Mucosa of rectum (tissue), 2 donors: ENCODE results near the gene SMOC2.

Experiments used
- H3K27ac ChIP-seq, 2 donors: one replicate each; pipeline ENCODE4 v1.7.0; 2013; ENCODE audit warnings: inconsistent platforms in 2 of 2, low read depth in 2 of 2, low read length in 2 of 2
- H3K27me3 ChIP-seq, 2 donors: one replicate each; pipeline ENCODE4 v1.7.0; 2013; ENCODE audit warnings: low read length in 2 of 2; ENCODE audit not compliant: control insufficient read depth in 2 of 2, insufficient read depth in 2 of 2
- H3K36me3 ChIP-seq, 2 donors: one replicate each; pipeline ENCODE4 v1.7.0; 2013; ENCODE audit warnings: low read length in 2 of 2; ENCODE audit not compliant: control insufficient read depth in 2 of 2, insufficient read depth in 2 of 2
- H3K4me1 ChIP-seq, 2 donors: one replicate each; pipeline ENCODE4 v1.7.0; 2013; ENCODE audit warnings: low read length in 2 of 2, mild to moderate bottlenecking in 1 of 2; ENCODE audit not compliant: control insufficient read depth in 2 of 2, insufficient read depth in 2 of 2
- H3K4me3 ChIP-seq, 2 donors: one replicate each; pipeline ENCODE4 v1.7.0; 2013; ENCODE audit warnings: low read length in 2 of 2
- H3K9ac ChIP-seq, 2 donors: one replicate each; pipeline ENCODE4 v1.7.0; 2013; ENCODE audit warnings: low read length in 2 of 2, low read depth in 1 of 2, mild to moderate bottlenecking in 1 of 2
- H3K9me3 ChIP-seq, 2 donors: one replicate each; pipeline ENCODE4 v1.7.0; 2013; ENCODE audit warnings: low read length in 2 of 2; ENCODE audit not compliant: control insufficient read depth in 2 of 2
- donor health status: healthy.
- donor health status: Normal muscosa, but diverticular disease.

Gene SMOC2

DNA sequence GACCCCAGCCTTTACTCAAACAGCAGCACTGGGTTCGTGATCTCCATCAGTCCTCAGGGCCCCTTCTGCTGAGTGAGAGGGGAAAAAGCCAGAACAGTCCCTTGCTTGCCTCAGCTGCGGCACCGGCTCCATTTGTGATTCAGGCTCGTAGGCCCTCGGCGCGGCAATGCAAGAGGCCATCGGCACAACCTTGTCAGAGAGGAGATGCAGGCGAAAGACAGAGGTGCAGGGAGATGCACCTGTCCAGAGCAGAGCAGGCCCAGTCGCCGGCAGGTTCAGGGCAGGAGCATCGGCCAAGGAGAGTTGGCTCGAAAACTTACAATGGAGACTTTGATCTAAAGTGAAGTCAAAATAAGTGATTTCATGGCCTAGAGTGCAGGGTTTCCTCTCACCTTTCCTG lies 171.6 kb downstream of the SMOC2 start:
- H3K9ac ChIP-seq: no peak overlapping the region
- H3K36me3 ChIP-seq: no peaks in the 10 kb centered on the region
- no peaks in the 10 kb centered on the region for H3K4me1 ChIP-seq
- no peaks in the 10 kb centered on the region for H3K9me3 ChIP-seq
- H3K27me3 ChIP-seq: no peaks in the 10 kb centered on the region
- no peak overlapping the region for H3K4me3 ChIP-seq
- no peak overlapping the region for H3K27ac ChIP-seq

DNA sequence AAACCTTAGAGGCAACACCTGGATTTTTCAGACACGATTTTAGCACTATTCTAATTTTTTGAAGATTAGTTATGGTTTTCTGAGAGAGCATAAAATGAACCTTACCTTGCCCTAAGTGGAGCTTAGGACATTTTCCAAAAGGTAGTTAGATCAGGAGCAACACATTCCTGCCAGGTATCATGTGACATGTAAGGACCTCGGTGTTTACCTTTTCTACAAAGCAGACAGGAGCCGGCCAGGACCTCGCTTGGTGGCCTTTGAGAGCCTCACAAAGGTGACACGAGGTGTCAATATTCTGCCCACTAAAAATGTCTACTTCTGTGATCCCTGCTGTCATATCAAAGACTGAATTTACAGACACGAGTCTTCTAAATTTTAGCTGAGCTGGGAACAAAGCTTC lies 174.9 kb downstream of the SMOC2 start:
- no peaks in the 10 kb centered on the region for H3K9me3 ChIP-seq
- H3K9ac ChIP-seq: no peak overlapping the region
- H3K4me3 ChIP-seq: no peak overlapping the region
- no peaks in the 10 kb centered on the region for H3K36me3 ChIP-seq
- H3K27me3 ChIP-seq: no peaks in the 10 kb centered on the region
- H3K27ac ChIP-seq: no peak overlapping the region
- H3K4me1 ChIP-seq: no peaks in the 10 kb centered on the region

DNA sequence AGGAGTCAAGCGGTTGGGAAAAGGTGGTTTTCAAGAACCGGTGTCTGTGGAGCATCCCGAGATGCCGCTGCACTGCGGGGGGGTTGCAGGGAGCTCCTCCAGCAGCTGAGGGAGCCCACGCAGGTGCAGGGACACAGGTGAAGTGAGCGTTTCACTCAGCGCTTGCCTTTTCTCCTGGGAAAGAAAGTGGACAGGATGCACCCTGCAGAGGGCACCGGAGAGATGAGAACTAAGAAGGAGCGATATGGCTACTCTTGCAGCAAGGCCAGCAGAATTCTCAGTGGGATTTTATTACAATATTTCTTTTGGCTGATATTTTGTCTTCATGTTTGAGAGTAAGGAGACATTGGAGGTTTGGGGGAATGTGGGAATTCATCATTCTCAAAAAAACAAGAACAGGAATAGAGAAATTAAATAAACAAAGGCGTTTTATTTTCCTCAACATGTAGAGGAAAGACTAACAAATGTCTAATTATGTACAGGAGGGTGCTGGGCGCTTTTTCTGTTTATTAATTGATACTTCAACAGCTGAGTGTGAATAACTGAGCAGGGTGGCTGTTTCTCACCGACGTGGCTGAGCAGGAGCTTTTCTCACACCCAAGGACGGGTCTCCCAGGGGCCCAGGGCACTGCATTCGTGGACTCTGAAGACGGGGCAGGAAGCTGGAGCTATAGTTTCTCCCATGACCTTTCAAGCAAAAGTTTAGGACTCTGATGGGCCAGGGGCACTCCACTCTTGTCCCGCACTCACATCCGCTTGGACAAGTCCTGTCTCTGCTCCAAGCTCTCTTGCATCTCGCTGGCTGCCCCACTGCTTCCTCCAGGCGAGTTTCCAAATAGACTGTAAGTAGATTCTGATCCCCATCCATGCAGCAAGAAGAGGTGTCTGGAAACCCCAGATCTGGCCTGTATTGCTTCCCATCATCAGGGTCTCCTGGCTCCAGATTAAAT lies 176.1 kb downstream of the SMOC2 start:
- H3K9ac ChIP-seq: no peak overlapping the region
- no peak overlapping the region for H3K4me3 ChIP-seq
- H3K9me3 ChIP-seq: no peaks in the 10 kb centered on the region
- H3K27me3 ChIP-seq: no peaks in the 10 kb centered on the region
- H3K4me1 ChIP-seq: no peaks in the 10 kb centered on the region
- H3K36me3 ChIP-seq: no peaks in the 10 kb centered on the region
- no peak overlapping the region for H3K27ac ChIP-seq

DNA sequence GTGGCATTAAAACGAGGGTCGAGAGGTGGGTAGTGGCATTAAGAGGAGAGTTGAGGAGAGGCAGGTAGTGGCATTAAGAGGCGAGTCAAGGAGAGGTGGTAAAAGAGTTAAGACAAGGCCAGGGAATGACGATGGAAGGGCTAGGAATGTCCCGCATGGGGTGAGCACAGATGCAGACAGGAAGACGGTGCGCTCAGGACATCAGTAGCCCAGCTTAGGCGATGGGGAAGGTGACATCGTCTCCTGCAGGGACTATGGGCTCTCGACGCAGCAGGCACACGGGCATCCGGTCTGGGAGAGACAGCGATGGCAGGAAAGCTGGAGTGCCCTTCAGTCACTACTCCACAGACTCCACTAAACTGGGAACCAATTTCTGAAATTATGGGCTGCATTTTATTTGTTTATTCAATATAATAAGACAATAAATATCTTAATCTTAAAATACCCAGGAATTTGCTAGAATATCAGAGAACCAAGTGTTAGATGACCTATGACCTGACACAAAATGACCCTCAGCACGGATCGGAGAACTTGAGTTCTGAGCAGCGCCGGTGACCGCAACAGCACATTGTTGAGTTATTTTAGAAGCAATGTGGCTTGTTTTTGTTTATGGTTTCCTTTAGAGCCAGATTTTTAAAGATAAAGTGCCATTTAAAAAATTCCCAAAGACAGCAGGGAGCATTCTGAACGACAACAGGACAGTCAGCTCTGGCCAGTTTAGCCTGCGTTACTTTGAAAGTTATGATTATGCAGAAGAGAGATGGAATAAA lies 177.7 kb downstream of the SMOC2 start:
- Histone ChIP-seq H3K9me3 (no peaks in the 10 kb centered on the region), H3K4me3 (no peak overlapping the region), H3K27ac (no peak overlapping the region), H3K36me3 (no peaks in the 10 kb centered on the region), H3K27me3 (no peaks in the 10 kb centered on the region), H3K9ac (no peak overlapping the region), H3K4me1 (no peaks in the 10 kb centered on the region)

DNA sequence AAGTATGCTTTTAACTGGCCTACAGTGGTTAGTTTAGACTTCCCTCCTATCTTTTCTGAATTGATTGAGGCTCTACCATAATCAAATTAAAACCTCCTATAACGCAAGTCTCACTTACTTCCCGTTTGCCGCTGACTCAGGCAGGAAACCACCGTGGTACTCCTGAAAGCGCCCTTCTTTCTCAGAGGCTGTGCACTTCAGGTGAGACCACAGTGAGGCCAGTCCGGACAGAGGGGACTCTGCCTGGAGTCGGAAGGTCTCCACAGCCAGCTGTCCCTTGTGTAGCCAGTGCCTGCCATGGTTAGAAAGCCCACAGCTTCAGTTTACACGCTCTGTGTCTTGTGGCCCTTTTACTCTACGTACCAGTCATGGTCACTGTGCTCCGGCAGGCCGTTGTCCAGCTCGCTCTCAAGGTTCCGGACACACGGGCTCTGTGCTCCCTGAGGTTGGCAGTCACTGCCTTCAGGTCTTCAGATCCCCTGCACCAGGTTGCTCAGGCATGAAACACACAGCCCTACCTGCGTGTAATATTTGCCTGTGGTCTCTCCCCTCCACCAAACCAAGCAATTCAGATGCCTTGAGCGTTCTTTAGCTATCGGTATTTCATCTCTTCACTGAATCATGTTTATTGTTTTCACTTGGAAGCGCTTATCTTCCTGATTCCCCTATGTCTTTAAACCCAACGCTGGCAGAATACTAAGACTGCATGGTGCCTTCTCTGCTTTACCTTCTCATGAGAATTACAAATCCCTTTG lies 178.8 kb downstream of the SMOC2 start:
- Histone ChIP-seq H3K27me3 (no peaks in the 10 kb centered on the region), H3K4me3 (no peak overlapping the region), H3K36me3 (no peaks in the 10 kb centered on the region), H3K9me3 (no peaks in the 10 kb centered on the region), H3K9ac (no peak overlapping the region), H3K27ac (no peak overlapping the region), H3K4me1 (no peaks in the 10 kb centered on the region)

DNA sequence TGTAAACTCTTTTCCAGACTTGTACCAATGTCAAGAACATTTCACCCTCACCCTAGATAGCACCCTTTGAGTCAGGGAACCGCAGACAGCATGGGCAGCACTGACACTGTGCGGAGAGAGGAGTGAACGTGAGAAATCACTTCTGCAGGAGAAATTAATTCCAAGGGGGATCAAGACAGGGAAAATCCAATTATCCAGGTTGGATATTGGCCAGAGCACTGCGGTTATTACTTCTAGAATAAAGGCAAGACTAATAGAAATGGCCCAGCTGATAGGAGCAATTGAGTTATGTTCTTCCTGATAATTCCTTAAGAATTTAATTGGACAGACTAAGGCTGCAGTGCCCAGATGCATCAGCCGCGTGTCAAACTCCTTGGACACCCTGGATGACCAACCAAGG lies 179.6 kb downstream of the SMOC2 start:
- no peaks in the 10 kb centered on the region for H3K9me3 ChIP-seq
- no peaks in the 10 kb centered on the region for H3K36me3 ChIP-seq
- no peak overlapping the region for H3K27ac ChIP-seq
- no peaks in the 10 kb centered on the region for H3K27me3 ChIP-seq
- no peak overlapping the region for H3K9ac ChIP-seq
- H3K4me3 ChIP-seq: no peak overlapping the region
- H3K4me1 ChIP-seq: no peaks in the 10 kb centered on the region

DNA sequence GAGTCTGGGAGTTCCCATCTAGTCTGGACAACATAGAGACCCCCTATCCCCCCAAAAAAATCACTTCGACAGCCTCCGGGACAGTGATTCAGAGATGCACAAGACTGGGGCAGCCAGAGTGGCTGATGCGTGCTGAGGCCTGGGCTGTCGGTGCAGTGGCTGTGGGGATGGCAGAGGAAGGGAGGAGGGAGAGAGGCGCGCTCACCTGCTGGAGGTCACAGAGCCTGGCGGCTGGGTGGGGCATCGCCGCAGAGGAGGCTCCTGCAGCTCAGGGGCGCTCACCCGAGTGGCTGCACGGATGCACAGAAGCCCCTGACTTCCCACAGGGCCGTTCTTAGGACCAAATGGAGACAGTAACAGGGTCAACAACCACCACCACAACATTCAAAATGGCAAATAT lies 182.8 kb downstream of the SMOC2 start:
- Histone ChIP-seq H3K27ac (no peak overlapping the region), H3K4me3 (no peak overlapping the region), H3K36me3 (no peaks in the 10 kb centered on the region), H3K27me3 (no peaks in the 10 kb centered on the region), H3K4me1 (no peaks in the 10 kb centered on the region), H3K9me3 (no peaks in the 10 kb centered on the region), H3K9ac (no peak overlapping the region)

DNA sequence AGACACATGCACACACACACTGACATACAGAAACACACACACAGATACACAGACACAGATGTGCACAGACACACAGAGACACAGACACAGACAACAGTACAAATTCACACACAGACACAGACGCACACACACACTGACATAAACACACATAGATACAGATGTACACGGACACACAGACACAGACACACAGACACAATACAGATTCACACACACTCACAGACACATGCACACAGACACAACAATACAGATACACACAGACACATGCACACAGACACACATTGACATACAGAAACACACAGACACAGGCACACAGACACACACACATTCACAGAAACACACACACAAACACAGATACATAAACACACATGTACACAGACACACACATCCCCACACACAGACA lies 183.6 kb downstream of the SMOC2 start:
- Histone ChIP-seq H3K4me3 (no peak overlapping the region), H3K9me3 (no peaks in the 10 kb centered on the region), H3K27me3 (no peaks in the 10 kb centered on the region), H3K9ac (no peak overlapping the region), H3K4me1 (no peaks in the 10 kb centered on the region), H3K36me3 (no peaks in the 10 kb centered on the region), H3K27ac (no peak overlapping the region)

DNA sequence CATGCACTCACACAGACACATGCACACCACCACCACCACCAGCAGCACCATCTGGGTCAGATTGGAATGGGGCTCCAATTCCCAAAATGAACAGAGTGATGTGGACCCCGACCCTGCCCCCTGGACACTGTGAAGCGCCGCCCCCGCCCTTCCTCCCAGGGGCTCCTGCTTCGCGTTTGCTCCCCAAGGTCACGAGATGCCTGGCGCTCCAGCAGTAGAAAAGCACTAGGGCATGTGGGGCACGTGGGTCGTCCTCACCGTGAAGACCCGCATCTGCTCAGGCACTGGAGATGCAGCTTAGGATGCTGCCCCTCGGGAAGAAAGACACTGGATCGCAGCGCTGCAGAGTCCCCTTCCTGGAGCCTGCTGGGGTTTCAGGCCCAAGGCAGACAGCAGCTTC lies 184.0 kb downstream of the SMOC2 start:
- H3K4me1 ChIP-seq: no peaks in the 10 kb centered on the region
- no peaks in the 10 kb centered on the region for H3K36me3 ChIP-seq
- H3K27ac ChIP-seq: no peak overlapping the region
- no peak overlapping the region for H3K4me3 ChIP-seq
- no peaks in the 10 kb centered on the region for H3K9me3 ChIP-seq
- H3K9ac ChIP-seq: no peak overlapping the region
- H3K27me3 ChIP-seq: no peaks in the 10 kb centered on the region

DNA sequence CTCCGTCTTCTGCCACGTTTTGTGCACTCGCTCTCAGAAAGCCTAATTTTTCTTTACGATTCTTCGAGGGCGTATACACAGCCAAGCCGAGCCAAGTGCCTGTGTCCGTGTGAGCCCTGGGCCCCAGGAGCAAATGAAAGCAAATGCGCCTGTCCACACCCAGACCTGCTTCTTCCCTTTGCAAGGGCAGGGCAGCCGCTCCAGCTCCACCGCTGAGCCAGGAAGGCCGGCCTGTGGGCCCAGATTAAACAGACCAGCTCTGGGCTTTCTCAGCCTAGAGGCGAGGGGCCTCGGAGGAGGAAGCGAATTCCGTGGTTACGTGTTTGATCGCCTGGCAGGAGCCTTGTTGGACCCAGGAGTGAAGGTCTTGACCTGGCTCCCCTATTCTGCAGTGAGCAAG lies 184.6 kb downstream of the SMOC2 start:
- H3K27ac ChIP-seq: no peak overlapping the region
- H3K9me3 ChIP-seq: no peaks in the 10 kb centered on the region
- H3K4me1 ChIP-seq: no peaks in the 10 kb centered on the region
- no peaks in the 10 kb centered on the region for H3K27me3 ChIP-seq
- no peak overlapping the region for H3K9ac ChIP-seq
- H3K36me3 ChIP-seq: no peaks in the 10 kb centered on the region
- no peak overlapping the region for H3K4me3 ChIP-seq
